Upper lobe of right lung (tissue), 1 donor: ENCODE data around the gene MMAB. TPM values are rescaled to one million over a fixed set of nuclear protein-coding genes. Genes with fewer than 3 reads are reported as not detected.

Experiments used
- ATAC-seq: fragments of 200-7000 bp; cut with Tn5 transposase; one replicate; pipeline ENCODE4 v1.9.1; 2020; ENCODE audit warnings: mild to moderate bottlenecking, moderate library complexity
- DNase-seq: peaks from one replicate; pipeline ENCODE4 v3.0.0-alpha.2; 2020
- H3K27ac ChIP-seq: fragments of 200-600 bp; one replicate; pipeline ENCODE4 v1.8.0; 2022
- H3K27me3 ChIP-seq: fragments of 200-600 bp; one replicate; pipeline ENCODE4 v1.8.0; 2022; ENCODE audit warnings: mild to moderate bottlenecking
- H3K36me3 ChIP-seq: fragments of 200-600 bp; one replicate; pipeline ENCODE4 v1.8.0; 2022
- H3K4me1 ChIP-seq: fragments of 200-600 bp; one replicate; pipeline ENCODE4 v1.8.0; 2022
- H3K4me3 ChIP-seq: fragments of 200-600 bp; one replicate; pipeline ENCODE4 v1.8.0; 2022; ENCODE audit warnings: mild to moderate bottlenecking
- H3K9me3 ChIP-seq: fragments of 200-600 bp; one replicate; pipeline ENCODE4 v1.8.0; 2022
- CTCF ChIP-seq: fragments of 200-600 bp; IDR thresholded peaks from one replicate; pipeline ENCODE4 v1.8.0; 2022; ENCODE audit warnings: antibody characterized with exemption
- intact Hi-C: fragments of 100-400 bp; cut with DNase I; formaldehyde crosslinking; loops from one replicate; pipeline ENCODE4 v1.11.0; 2022
- total RNA-seq: library from RNA; stranded (reverse); fragmentation: NEBNext Ultra II Directional; extraction: Animal tissue kit (Norgen Biotek cat#: 25700); gene quantifications from one replicate; pipeline ENCODE4 v1.2.1, GENCODE V29; 2021
- donor health status: DM: no; HTN: yes; CAD: no; lungs with severe emphysema.

MMAB gene
- total RNA-seq, 1 donor from 2014 or later: 58.0 TPM

DNA sequence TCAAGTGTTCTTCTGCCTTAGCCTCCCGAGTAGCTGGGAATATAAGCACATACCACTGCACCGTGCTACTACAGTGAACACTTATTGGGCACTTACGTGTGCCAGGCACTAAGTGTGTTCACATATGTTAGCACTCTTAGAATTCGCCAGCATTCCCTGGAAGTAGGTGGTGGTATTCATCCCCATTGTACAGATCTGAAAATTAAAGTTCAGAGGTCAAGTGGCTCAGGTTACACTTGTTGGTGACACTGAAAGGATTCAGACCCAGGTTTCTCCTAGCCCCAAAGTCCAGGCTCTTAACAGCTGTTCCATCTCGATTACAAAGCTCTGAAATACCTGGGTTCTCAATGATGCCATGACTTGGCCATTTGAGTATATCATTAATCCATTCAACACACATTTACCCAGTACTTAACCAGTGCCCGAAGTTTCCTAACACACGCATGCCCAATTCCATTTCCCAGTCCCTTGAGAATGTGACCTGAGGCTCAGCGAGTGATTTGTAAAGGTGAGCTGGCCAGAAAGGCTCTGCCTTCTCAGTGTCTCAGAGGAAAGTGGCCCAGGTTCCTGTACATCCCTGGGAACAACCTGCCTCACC lies 5.1 kb upstream of the MMAB start:
- DNase-seq (no peak), ATAC-seq (no peak)
- no peak overlapping the region for H3K27ac ChIP-seq
- no peak for TF ChIP-seq CTCF
- no peaks in the 10 kb centered on the region for H3K27me3 ChIP-seq
- H3K9me3 ChIP-seq: no peaks in the 10 kb centered on the region
- peaks cover 6% of the 10 kb centered on the region for H3K4me1 ChIP-seq
- H3K36me3 ChIP-seq: peaks cover 69% of the 10 kb centered on the region
- H3K4me3 ChIP-seq: no peak overlapping the region
- intact Hi-C loops: no loop called here

GRCh38 chr12:109577311-109577710 lies 4.0 kb upstream of the MMAB start:
- Histone ChIP-seq H3K4me3 (no peak overlapping the region), H3K27ac (no peak overlapping the region), H3K27me3 (no peaks in the 10 kb centered on the region), H3K36me3 (peaks cover 68% of the 10 kb centered on the region), H3K4me1 (peaks cover 6% of the 10 kb centered on the region), H3K9me3 (no peaks in the 10 kb centered on the region)
- no peak for TF ChIP-seq CTCF
- intact Hi-C loops: no loop called here
- no peak for ATAC-seq
- DNase-seq: no peak

DNA sequence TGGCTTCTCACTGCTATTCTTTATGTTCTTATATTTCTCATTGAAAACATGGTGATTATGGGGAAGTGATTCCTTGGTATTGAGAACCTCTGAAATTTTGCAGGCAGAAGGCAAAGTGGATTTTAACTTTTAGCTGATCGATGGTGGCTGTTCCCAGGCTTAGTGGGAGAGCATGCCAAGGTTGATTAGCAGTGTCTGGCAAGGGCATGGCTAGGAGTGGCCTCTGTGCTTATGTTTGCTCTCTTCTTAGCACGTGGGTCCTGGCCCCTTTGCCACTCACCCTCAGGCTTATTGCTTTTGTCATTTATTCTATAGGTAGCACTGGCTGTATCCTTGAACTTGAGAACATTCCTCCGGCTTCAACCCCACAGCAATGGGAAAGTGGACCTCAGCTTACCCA lies 2.4 kb upstream of the MMAB start:
- Histone ChIP-seq H3K4me1 (peaks cover 6% of the 10 kb centered on the region), H3K9me3 (no peaks in the 10 kb centered on the region), H3K36me3 (peaks cover 57% of the 10 kb centered on the region), H3K4me3 (no peak overlapping the region), H3K27ac (no peak overlapping the region), H3K27me3 (no peaks in the 10 kb centered on the region)
- no peak for TF ChIP-seq CTCF
- no peak for DNase-seq
- no peak for ATAC-seq
- intact Hi-C loops: no loop called here

GRCh38 chr12:109573914-109574244 lies 575 bp upstream of the MMAB start:
- H3K36me3 ChIP-seq: peaks cover 39% of the 10 kb centered on the region
- ATAC-seq (no peak), DNase-seq (no peak)
- no peaks in the 10 kb centered on the region for H3K9me3 ChIP-seq
- no peak for TF ChIP-seq CTCF
- no peaks in the 10 kb centered on the region for H3K27me3 ChIP-seq
- H3K4me3 ChIP-seq: peak overlapping the region; percentile 65
- H3K27ac ChIP-seq: peak overlapping the region; percentile 24
- peaks cover 6% of the 10 kb centered on the region for H3K4me1 ChIP-seq
- intact Hi-C loops: no loop called here

- Histone ChIP-seq H3K27ac (no peak overlapping the region), H3K27me3 (no peaks in the 10 kb centered on the region), H3K36me3 (peaks cover 36% of the 10 kb centered on the region), H3K9me3 (no peaks in the 10 kb centered on the region), H3K4me1 (peaks cover 6% of the 10 kb centered on the region), H3K4me3 (peak overlapping the region; percentile 65)
- intact Hi-C loops: no loop called here
- DNase-seq (no peak), ATAC-seq (no peak)
- no peak for TF ChIP-seq CTCF
These were observed 828 bp downstream of the MMAB start for GRCh38 chr12:109572506-109572845.

DNA sequence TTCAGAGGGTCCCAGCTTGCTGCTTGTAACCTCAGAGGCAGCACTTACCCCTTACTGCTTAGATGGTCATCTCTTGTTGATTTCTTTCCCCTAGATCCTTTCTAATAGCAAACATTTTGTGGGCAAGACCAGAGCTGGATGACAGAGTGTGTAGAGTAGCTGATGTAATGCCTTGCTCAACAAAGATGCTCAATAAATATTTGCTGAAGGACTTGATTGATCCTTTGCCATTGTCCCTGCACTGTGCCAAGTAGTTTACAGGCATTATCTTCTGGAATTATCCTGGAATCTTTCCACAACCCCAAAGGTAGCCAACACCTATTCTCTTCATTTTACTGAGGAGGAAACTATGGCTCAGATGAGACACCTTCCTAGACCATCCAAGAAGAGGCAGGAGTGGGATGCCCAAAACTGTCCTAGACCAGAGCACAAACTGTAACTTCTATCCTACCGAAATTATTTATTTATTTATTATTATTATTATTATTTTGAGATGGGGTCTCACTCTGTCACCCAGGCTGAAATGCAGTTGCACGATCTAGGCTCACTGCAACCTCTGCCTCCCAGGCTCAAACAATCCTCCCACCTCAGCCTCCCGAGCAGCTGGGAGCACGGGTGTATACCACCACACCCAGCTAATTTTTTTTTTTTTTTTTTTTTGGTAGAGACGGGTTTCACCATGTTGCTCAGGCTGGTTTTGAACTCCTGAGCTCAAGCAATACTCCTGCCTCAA lies 1.4 kb downstream of the MMAB start:
- intact Hi-C loops: no loop called here

More for the DNA sequence above, 1.4 kb downstream of the MMAB start:
- Histone ChIP-seq H3K4me3 (peak overlapping the region; percentile 65), H3K36me3 (peaks cover 35% of the 10 kb centered on the region), H3K9me3 (no peaks in the 10 kb centered on the region), H3K4me1 (peaks cover 6% of the 10 kb centered on the region), H3K27ac (no peak overlapping the region), H3K27me3 (no peaks in the 10 kb centered on the region)
- no peak for TF ChIP-seq CTCF
- ATAC-seq (no peak), DNase-seq (no peak)
